Loucy (cell line): Measurements from ENCODE around the gene D2HGDH.

ENCODE experiments used
- CTCF ChIP-seq: fragments of 200-600 bp; sonication (generic); conservative IDR thresholded peaks from 2 replicates; pipeline ENCODE4 v1.5.1; 2014; ENCODE audit warnings: mild to moderate bottlenecking, antibody characterized with exemption, low read length
- EZH2phosphoT487 ChIP-seq: fragments of 200-600 bp; IDR thresholded peaks from 2 replicates; pipeline ENCODE4 v1.6.1; 2018; ENCODE audit warnings: antibody characterized with exemption, mild to moderate bottlenecking, moderate library complexity, borderline replicate concordance

GRCh38 chr2:241794250-241794823 is 59.9 kb downstream of the D2HGDH start:
- TF ChIP-seq CTCF (no peak), EZH2phosphoT487 (no peak)
